LNCaP clone FGC (cell line): ENCODE data around the gene LOXL3.

Experiments used
- DNase-seq: peaks from one replicate; pipeline ENCODE4 v3.0.0-alpha.2; 2011; ENCODE audit warnings: low read depth
- H3K4me3 ChIP-seq: 2 replicates; pipeline ENCODE4 v1.5.1; 2011; ENCODE audit warnings: mild to moderate bottlenecking, low read depth, low read length, control low read depth
- TF ChIP-seq, protein P1 (sequence below): IDR thresholded peaks from 2 replicates; pipeline ENCODE4 v1.5.1; 2012; ENCODE audit warnings: mild to moderate bottlenecking; ENCODE audit not compliant: control insufficient read depth, insufficient read depth; ENCODE audit errors: extremely low read depth

LOXL3 gene

DNA sequence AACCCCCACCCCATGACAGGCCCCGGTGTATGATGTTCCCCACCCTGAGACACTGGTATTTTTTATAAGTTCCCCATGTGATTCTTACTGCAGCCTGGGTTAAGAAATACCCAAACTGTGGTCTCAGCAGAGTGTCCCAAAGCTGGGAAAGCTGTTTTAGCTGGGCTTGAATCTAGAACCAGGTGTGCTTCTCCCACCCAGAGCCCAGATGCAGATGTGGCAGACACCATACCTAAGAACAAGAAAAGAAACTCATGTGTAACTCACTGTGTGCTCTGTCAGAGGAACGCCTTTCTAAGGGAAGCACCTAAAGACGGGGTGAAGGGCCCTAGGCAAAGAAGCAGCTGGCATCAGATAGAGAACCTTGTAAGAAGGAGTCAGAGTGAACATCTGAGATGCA lies 24.7 kb upstream of the LOXL3 start:
- DNase-seq, result no peak
- TF ChIP-seq, protein P1, sequence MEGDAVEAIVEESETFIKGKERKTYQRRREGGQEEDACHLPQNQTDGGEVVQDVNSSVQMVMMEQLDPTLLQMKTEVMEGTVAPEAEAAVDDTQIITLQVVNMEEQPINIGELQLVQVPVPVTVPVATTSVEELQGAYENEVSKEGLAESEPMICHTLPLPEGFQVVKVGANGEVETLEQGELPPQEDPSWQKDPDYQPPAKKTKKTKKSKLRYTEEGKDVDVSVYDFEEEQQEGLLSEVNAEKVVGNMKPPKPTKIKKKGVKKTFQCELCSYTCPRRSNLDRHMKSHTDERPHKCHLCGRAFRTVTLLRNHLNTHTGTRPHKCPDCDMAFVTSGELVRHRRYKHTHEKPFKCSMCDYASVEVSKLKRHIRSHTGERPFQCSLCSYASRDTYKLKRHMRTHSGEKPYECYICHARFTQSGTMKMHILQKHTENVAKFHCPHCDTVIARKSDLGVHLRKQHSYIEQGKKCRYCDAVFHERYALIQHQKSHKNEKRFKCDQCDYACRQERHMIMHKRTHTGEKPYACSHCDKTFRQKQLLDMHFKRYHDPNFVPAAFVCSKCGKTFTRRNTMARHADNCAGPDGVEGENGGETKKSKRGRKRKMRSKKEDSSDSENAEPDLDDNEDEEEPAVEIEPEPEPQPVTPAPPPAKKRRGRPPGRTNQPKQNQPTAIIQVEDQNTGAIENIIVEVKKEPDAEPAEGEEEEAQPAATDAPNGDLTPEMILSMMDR, result no peak
- H3K4me3 ChIP-seq, result no peak overlapping the region

- H3K4me3 ChIP-seq, result no peak overlapping the region
- TF ChIP-seq, protein P1, result no peak
Measured at GRCh38 chr2:74577448-74577847, 23.7 kb upstream of the LOXL3 start.

GRCh38 chr2:74576863-74577229 lies 23.1 kb upstream of the LOXL3 start:
- peak; percentile 47 for DNase-seq
- TF ChIP-seq, protein P1, result no peak
- no peak overlapping the region for H3K4me3 ChIP-seq

More at GRCh38 chr2:74577448-74577847, 23.7 kb upstream of the LOXL3 start:
- no peak for DNase-seq

GRCh38 chr2:74576211-74576862 lies 22.6 kb upstream of the LOXL3 start:
- no peak for DNase-seq
- TF ChIP-seq, protein P1, result no peak
- H3K4me3 ChIP-seq, result no peak overlapping the region

DNA sequence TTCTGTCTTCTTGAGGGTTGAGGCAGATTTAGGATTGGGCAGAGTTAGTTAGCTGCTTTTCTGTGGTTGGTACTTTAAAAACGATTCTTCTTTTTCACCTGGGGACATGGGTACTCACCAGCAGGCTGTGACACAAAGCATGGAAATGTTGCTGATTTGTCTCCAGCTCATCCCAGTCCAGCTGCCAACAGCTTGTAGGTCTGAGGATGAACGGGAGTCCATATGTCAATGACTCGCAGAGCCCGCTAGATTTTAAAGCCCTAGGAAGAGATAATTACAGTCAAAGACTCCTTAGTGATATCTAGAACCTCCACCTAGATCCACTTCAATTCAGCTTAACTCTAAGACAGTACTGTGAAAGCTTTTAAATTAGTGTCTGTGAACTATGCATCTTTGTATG lies 21.6 kb upstream of the LOXL3 start:
- no peak overlapping the region for H3K4me3 ChIP-seq
- TF ChIP-seq, protein P1, result no peak
- DNase-seq, result no peak

DNA sequence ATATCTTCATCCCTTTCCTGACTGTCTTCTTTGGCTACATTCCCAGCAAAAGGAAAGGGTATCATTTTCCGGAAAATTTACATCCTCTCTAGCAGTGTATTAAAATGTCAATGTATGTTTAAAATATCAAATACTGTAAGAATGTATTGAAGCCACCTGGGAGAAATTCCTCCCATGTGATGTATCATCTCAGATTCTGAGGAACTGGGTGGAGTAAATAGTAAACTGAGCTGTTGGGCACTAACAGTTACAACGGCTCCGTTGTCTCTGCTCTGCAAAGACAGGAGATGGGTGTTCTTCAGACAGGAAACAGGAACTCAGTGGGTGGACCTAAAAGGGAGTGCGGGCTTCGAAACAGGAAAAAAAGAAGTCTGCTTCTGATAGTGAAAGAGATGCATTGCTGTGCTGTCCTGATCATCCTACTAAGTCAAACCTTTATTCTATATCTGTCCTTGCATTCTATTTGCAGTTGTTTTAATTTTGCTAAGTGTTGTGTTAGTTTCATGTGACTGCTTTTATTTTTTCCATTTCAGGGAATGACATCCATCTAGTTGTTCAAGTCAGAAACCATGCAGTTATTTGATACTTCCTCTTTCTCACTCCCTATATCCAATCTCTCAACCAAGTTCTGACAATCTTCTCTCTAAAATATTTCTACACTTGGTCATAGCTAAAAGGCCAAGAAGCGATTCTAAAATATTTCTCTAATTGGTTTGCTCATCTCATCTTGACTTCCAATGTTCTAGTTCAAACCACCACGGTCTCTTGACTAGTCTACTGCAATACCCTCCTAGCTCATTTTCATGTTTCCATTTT lies 20.2 kb upstream of the LOXL3 start:
- DNase-seq, result no peak
- H3K4me3 ChIP-seq, result no peak overlapping the region

More for the DNA sequence above, 20.2 kb upstream of the LOXL3 start:
- TF ChIP-seq, protein P1, result no peak
